Subcutaneous abdominal adipose tissue (tissue), 5 donors: ENCODE data around the gene EEF1AKMT3.

Experiments
- H3K27ac ChIP-seq: one replicate; pipeline ENCODE4 v1.7.0; 2013; ENCODE audit warnings: low read depth, mild to moderate bottlenecking, inconsistent platforms, low read length, moderate library complexity
- H3K27me3 ChIP-seq, 5 donors: one replicate each; pipeline ENCODE4 v1.7.0; 2013; ENCODE audit warnings: low read length in 5 of 5, inconsistent platforms in 1 of 5; ENCODE audit not compliant: control insufficient read depth in 5 of 5, insufficient read depth in 4 of 5
- H3K36me3 ChIP-seq, 5 donors: one replicate each; pipeline ENCODE4 v1.7.0; 2013; ENCODE audit warnings: low read length in 5 of 5; ENCODE audit not compliant: control insufficient read depth in 5 of 5, insufficient read depth in 5 of 5
- H3K4me1 ChIP-seq, 5 donors: one replicate each; pipeline ENCODE4 v1.7.0; 2013; ENCODE audit warnings: low read length in 5 of 5, mild to moderate bottlenecking in 3 of 5, moderate library complexity in 1 of 5; ENCODE audit not compliant: control insufficient read depth in 5 of 5, insufficient read depth in 5 of 5
- H3K4me3 ChIP-seq, 5 donors: one replicate each; pipeline ENCODE4 v1.7.0; 2013; ENCODE audit warnings: low read length in 5 of 5, low read depth in 1 of 5
- H3K9ac ChIP-seq, 5 donors: one replicate each; pipeline ENCODE4 v1.7.0; 2013; ENCODE audit warnings: low read length in 5 of 5, mild to moderate bottlenecking in 4 of 5, moderate library complexity in 3 of 5
- H3K9me3 ChIP-seq, 5 donors: one replicate each; pipeline ENCODE4 v1.7.0; 2013; ENCODE audit warnings: low read length in 5 of 5; ENCODE audit not compliant: control insufficient read depth in 5 of 5
- donor health status: healthy.
- donor health status: healthy.
- donor health status: healthy.
- donor health status: healthy.
- donor health status: healthy.

The EEF1AKMT3 gene

GRCh38 chr12:57821474-57822214 is 49.2 kb downstream of the EEF1AKMT3 start:
- Histone ChIP-seq H3K27ac (peak overlapping the region; percentile 30), H3K36me3 (peaks cover 0 to 81% (median 65%) of the 10 kb centered on the region in 5 donors), H3K4me3 (no peak overlapping the region), H3K4me1 (peaks cover 13 to 52% (median 36%) of the 10 kb centered on the region in 5 donors), H3K9me3 (no peaks in the 10 kb centered on the region), H3K9ac (no peak overlapping the region), H3K27me3 (no peaks in the 10 kb centered on the region)

GRCh38 chr12:57822392-57823130 is 50.1 kb downstream of the EEF1AKMT3 start:
- H3K36me3 ChIP-seq: peaks cover under 1 to 90% (median 74%) of the 10 kb centered on the region in 5 donors
- H3K9me3 ChIP-seq: no peaks in the 10 kb centered on the region
- H3K27ac ChIP-seq: peak overlapping the region; percentile 44
- peaks cover 4 to 47% (median 26%) of the 10 kb centered on the region in 5 donors for H3K4me1 ChIP-seq
- H3K27me3 ChIP-seq: no peaks in the 10 kb centered on the region
- no peak overlapping the region for H3K4me3 ChIP-seq
- peak overlapping the region in 2 of 5 donors; percentile 32 to 53 for H3K9ac ChIP-seq

GRCh38 chr12:57823131-57823907 is 50.9 kb downstream of the EEF1AKMT3 start:
- H3K4me1 ChIP-seq: peaks cover 0 to 43% (median 22%) of the 10 kb centered on the region in 5 donors

GRCh38 chr12:57823908-57824640 is 51.7 kb downstream of the EEF1AKMT3 start:
- Histone ChIP-seq H3K36me3 (peaks cover 12 to 97% (median 87%) of the 10 kb centered on the region in 5 donors), H3K9ac (peak overlapping the region in 1 of 5 donors; percentile 14), H3K27me3 (no peaks in the 10 kb centered on the region), H3K27ac (peak overlapping the region; percentile 16), H3K4me1 (peaks cover 0 to 43% (median 17%) of the 10 kb centered on the region in 5 donors), H3K9me3 (no peaks in the 10 kb centered on the region), H3K4me3 (no peak overlapping the region)

More at GRCh38 chr12:57823131-57823907, 50.9 kb downstream of the EEF1AKMT3 start:
- H3K36me3 ChIP-seq: peaks cover 4 to 97% (median 80%) of the 10 kb centered on the region in 5 donors
- H3K27ac ChIP-seq: peak overlapping the region; percentile 44
- no peaks in the 10 kb centered on the region for H3K27me3 ChIP-seq
- H3K9me3 ChIP-seq: no peaks in the 10 kb centered on the region
- peak overlapping the region in 2 of 5 donors; percentile 32 to 53 for H3K9ac ChIP-seq
- no peak overlapping the region for H3K4me3 ChIP-seq

- peak overlapping the region; percentile 19 for H3K27ac ChIP-seq
Observed at GRCh38 chr12:57825451-57825850, 53.0 kb downstream of the EEF1AKMT3 start.

GRCh38 chr12:57826400-57826799 is 54.0 kb downstream of the EEF1AKMT3 start:
- H3K27ac ChIP-seq: no peak overlapping the region
- H3K9ac ChIP-seq: peak overlapping the region in 1 of 5 donors; percentile 3

More at GRCh38 chr12:57825451-57825850, 53.0 kb downstream of the EEF1AKMT3 start:
- Histone ChIP-seq H3K9me3 (no peaks in the 10 kb centered on the region), H3K4me3 (no peak overlapping the region), H3K9ac (peak overlapping the region in 1 of 5 donors; percentile 13), H3K27me3 (no peaks in the 10 kb centered on the region), H3K36me3 (peaks cover 13 to 93% (median 84%) of the 10 kb centered on the region in 5 donors), H3K4me1 (peaks cover 3 to 54% (median 31%) of the 10 kb centered on the region in 5 donors)

GRCh38 chr12:57826966-57827365 is 54.6 kb downstream of the EEF1AKMT3 start:
- no peak overlapping the region for H3K27ac ChIP-seq
- H3K27me3 ChIP-seq: no peaks in the 10 kb centered on the region
- H3K9ac ChIP-seq: peak overlapping the region in 2 of 5 donors; percentile 3 to 37
- H3K36me3 ChIP-seq: peaks cover 13 to 78% (median 72%) of the 10 kb centered on the region in 5 donors
- no peak overlapping the region for H3K4me3 ChIP-seq
- H3K9me3 ChIP-seq: no peaks in the 10 kb centered on the region
- peaks cover 9 to 65% (median 45%) of the 10 kb centered on the region in 5 donors for H3K4me1 ChIP-seq

More at GRCh38 chr12:57826400-57826799, 54.0 kb downstream of the EEF1AKMT3 start:
- no peak overlapping the region for H3K4me3 ChIP-seq
- peaks cover 3 to 61% (median 39%) of the 10 kb centered on the region in 5 donors for H3K4me1 ChIP-seq
- H3K36me3 ChIP-seq: peaks cover 13 to 84% (median 78%) of the 10 kb centered on the region in 5 donors
- no peaks in the 10 kb centered on the region for H3K9me3 ChIP-seq
- no peaks in the 10 kb centered on the region for H3K27me3 ChIP-seq

GRCh38 chr12:57829025-57829777 is 56.8 kb downstream of the EEF1AKMT3 start:
- no peaks in the 10 kb centered on the region for H3K9me3 ChIP-seq
- H3K27me3 ChIP-seq: no peaks in the 10 kb centered on the region
- peak overlapping the region in 1 of 5 donors; percentile 6 for H3K4me3 ChIP-seq
- H3K27ac ChIP-seq: peak overlapping the region; percentile 6
- peaks cover 20 to 65% (median 52%) of the 10 kb centered on the region in 5 donors for H3K4me1 ChIP-seq
- H3K36me3 ChIP-seq: peaks cover 13 to 56% (median 50%) of the 10 kb centered on the region in 5 donors
- H3K9ac ChIP-seq: peak overlapping the region in 2 of 5 donors; percentile 7 to 26
